B cell (primary cell): ENCODE results near the gene PRM1. TPM values are rescaled to one million over a fixed set of nuclear protein-coding genes. Genes with fewer than 3 reads are reported as not detected.

ENCODE experiments used
- ATAC-seq: fragments of 200-7000 bp; cut with Tn5 transposase; one replicate; pipeline ENCODE4 v1.10.0; 2021; ENCODE audit warnings: low read depth, mild to moderate bottlenecking, moderate number of reproducible peaks, moderate library complexity
- CTCF ChIA-PET: fragments of 350-600 bp; sonication (Branson Sonifier 250); formaldehyde crosslinking; loops from one replicate; lab custom pipeline; 2021; ENCODE audit warnings: antibody characterized with exemption, inconsistent platforms; lab: Charles Lee
- POLR2A ChIA-PET: fragments of 350-600 bp; sonication (Branson Sonifier 250); formaldehyde crosslinking; loops from one replicate; lab custom pipeline; 2021; ENCODE audit warnings: antibody characterized with exemption; lab: Charles Lee
- DNase-seq: peaks from one replicate; pipeline ENCODE4 v3.0.0; 2013
- H2AFZ ChIP-seq: 2 replicates; pipeline ENCODE4 v1.6.1; 2012; ENCODE audit warnings: mild to moderate bottlenecking, low read depth, low read length; ENCODE audit not compliant: insufficient read depth, poor library complexity, severe bottlenecking
- H3K27ac ChIP-seq, 2 donors: 1 replicate in 1 of 2; 2 replicates in 1 of 2; pipeline ENCODE4 v1.5.1; 2012 to 2013; ENCODE audit warnings: low read length in 2 of 2, mild to moderate bottlenecking in 2 of 2, moderate library complexity in 1 of 2
- H3K27me3 ChIP-seq, 4 experiments: fragments of 200-600 bp in 1 of 4; sonication (generic) in 1 of 4; replicated peaks in 1 of 4; 1 replicate in 2 of 4; 2 replicates in 2 of 4; pipeline versions ENCODE4 v1.6.1 to v1.7.0; 2013 to 2016; ENCODE audit warnings: low read length in 3 of 4, mild to moderate bottlenecking in 2 of 4, mixed read lengths in 1 of 4, moderate library complexity in 1 of 4; ENCODE audit not compliant: insufficient read depth in 4 of 4, control insufficient read depth in 3 of 4; ENCODE audit errors: control extremely low read depth in 1 of 4
- H3K36me3 ChIP-seq, 2 experiments: replicated peaks in 1 of 2; 1 replicate in 1 of 2; 2 replicates in 1 of 2; pipeline versions ENCODE4 v1.6.1 to v1.7.1; 2013; ENCODE audit warnings: low read length in 1 of 2; ENCODE audit not compliant: insufficient read depth in 2 of 2, control insufficient read depth in 1 of 2; ENCODE audit errors: control extremely low read depth in 1 of 2, extremely low read depth in 1 of 2
- H3K4me1 ChIP-seq, 2 donors: fragments of 200-600 bp in 1 of 2; sonication (generic) in 1 of 2; 1 replicate in 1 of 2; 2 replicates in 1 of 2; pipeline versions ENCODE4 v1.5.1 to v1.6.1; 2013 to 2017; ENCODE audit warnings: low read length in 2 of 2; ENCODE audit not compliant: control insufficient read depth in 2 of 2, insufficient read depth in 2 of 2
- H3K4me2 ChIP-seq: replicated peaks from 2 replicates; pipeline ENCODE3; 2012; ENCODE audit warnings: mild to moderate bottlenecking, low read depth, low read length; ENCODE audit not compliant: poor library complexity, severe bottlenecking
- H3K4me3 ChIP-seq, 5 experiments: fragments of 200-600 bp in 1 of 5; sonication (generic) in 1 of 5; 1 replicate in 3 of 5; 2 replicates in 2 of 5; pipeline versions ENCODE4 v1.5.1 to v1.7.0; 2011 to 2016; ENCODE audit warnings: low read length in 4 of 5, mild to moderate bottlenecking in 4 of 5, low read depth in 2 of 5, control low read depth in 1 of 5, moderate library complexity in 1 of 5; ENCODE audit not compliant: insufficient read depth in 1 of 5; ENCODE audit errors: control extremely low read depth in 1 of 5, extremely low read depth in 1 of 5
- H3K79me2 ChIP-seq: fragments of 200-600 bp; sonication (generic); one replicate; pipeline ENCODE4 v1.6.0; 2016; ENCODE audit warnings: low read length; ENCODE audit not compliant: control insufficient read depth, insufficient read depth
- H3K9ac ChIP-seq: fragments of 200-600 bp; sonication (generic); 2 replicates; pipeline ENCODE4 v1.6.1; 2017; ENCODE audit warnings: mild to moderate bottlenecking, low read length, moderate library complexity
- H3K9me3 ChIP-seq, 3 donors: one replicate each; pipeline versions ENCODE4 v1.6.1 to v1.7.1; 2013; ENCODE audit warnings: low read length in 2 of 3; ENCODE audit not compliant: control insufficient read depth in 2 of 3, insufficient read depth in 1 of 3; ENCODE audit errors: control extremely low read depth in 1 of 3
- H4K20me1 ChIP-seq: 2 replicates; pipeline ENCODE4 v1.6.0; 2012; ENCODE audit warnings: mild to moderate bottlenecking, low read length; ENCODE audit not compliant: insufficient read depth, control insufficient read depth, poor library complexity, severe bottlenecking
- H3K27ac Mint-ChIP-seq: one replicate; pipeline ENCODE4 v1.8.0; 2021; ENCODE audit warnings: mixed read lengths
- H3K27me3 Mint-ChIP-seq: one replicate; pipeline ENCODE4 v1.8.0; 2021; ENCODE audit warnings: mixed read lengths
- H3K4me1 Mint-ChIP-seq: one replicate; pipeline ENCODE4 v1.8.0; 2021; ENCODE audit warnings: mixed read lengths
- H3K4me3 Mint-ChIP-seq: one replicate; pipeline ENCODE4 v1.8.0; 2021; ENCODE audit warnings: mixed read lengths
- H3K9me3 Mint-ChIP-seq: one replicate; pipeline ENCODE4 v1.8.0; 2022; ENCODE audit warnings: mixed read lengths; ENCODE audit not compliant: insufficient read depth
- CTCF ChIP-seq: fragments of 200-600 bp; IDR thresholded peaks from one replicate; pipeline ENCODE4 v1.8.0; 2022; ENCODE audit warnings: antibody characterized with exemption, mild to moderate bottlenecking
- EZH2 ChIP-seq: IDR thresholded peaks from 2 replicates; pipeline ENCODE4 v1.6.1; 2012; ENCODE audit warnings: borderline replicate concordance, low read depth, mild to moderate bottlenecking, moderate library complexity, low read length; ENCODE audit not compliant: insufficient read depth, poor library complexity, severe bottlenecking
- WGBS: methylation state at CpG from one replicate; pipeline ENCODE4 v1.1.5; 2013; ENCODE audit warnings: missing lambda C conversion rate; ENCODE audit not compliant: insufficient coverage; 5-methylcytosine and 5-hydroxymethylcytosine counted together
- intact Hi-C: fragments of 100-400 bp; cut with micrococcal nuclease; formaldehyde crosslinking; loops from one replicate; pipeline ENCODE4 v1.10.0; 2022
- polyA plus RNA-seq: library from polyadenylated mRNA; depleted of rRNA; stranded (reverse); fragments of >200 nt; gene quantifications from 2 replicates; pipeline ENCODE4 v1.2.3, GENCODE V29; 2012
- total RNA-seq, 2 donors: library from RNA; stranded (reverse); fragments of 120-200 nt in 1 of 2; gene quantifications; 1 replicate in 1 of 2; 2 replicates in 1 of 2; pipeline versions ENCODE4 v1.2.3 to v1.2.4, GENCODE V29; 2013 to 2022

The PRM1 gene
- total and polyA plus RNA-seq, 2 donors (not counting 1 experiment from before 2014, with no cell fraction given): not detected

- H3K27me3 Mint-ChIP-seq: no peaks in the 10 kb centered on the region
- ATAC-seq: no peak
These were observed 29.3 kb downstream of the PRM1 start for GRCh38 chr16:11251525-11252481.

More at GRCh38 chr16:11251525-11252481, 29.3 kb downstream of the PRM1 start:
- DNase-seq: peak; percentile 60
- Histone ChIP-seq H3K4me3 (no peak overlapping the region), H3K36me3 (peaks cover 2 to 17% of the 10 kb centered on the region in 2 experiments), H4K20me1 (peaks cover 50% of the 10 kb centered on the region), H3K4me1 (peaks cover 29 to 35% of the 10 kb centered on the region in 2 donors), H3K27ac (no peak overlapping the region), H3K27me3 (no peaks in the 10 kb centered on the region), H3K4me2 (peak overlapping the region; percentile 98), H3K9me3 (no peaks in the 10 kb centered on the region), H3K9ac (no peak overlapping the region), H3K79me2 (peaks cover 20% of the 10 kb centered on the region), H2AFZ (no peak overlapping the region)
- 88% methylated on average over 6 of the region's 18 CpGs for WGBS
- TF ChIP-seq CTCF: no peak
- no peak for TF ChIP-seq EZH2
- ChIA-PET CTCF (interaction anchor here (0.6 to 10.3 kb wide), 14 partner anchors 27 to 302 kb away, joined by 3 to 223 read pairs (median 4); no protein-coding TSS in a partner anchor), POLR2A (interaction anchor here (0.5 to 2.6 kb wide), 17 partner anchors 28 to 553 kb away, joined by 3 to 15 read pairs (median 5); partner anchors contain the start of gene RMI2)
- intact Hi-C loops: loop anchor here (2.0 to 10.0 kb wide), 3 partner anchors 19 to 663 kb away; partner anchors contain the start of gene GSPT1
- Mint-ChIP-seq H3K9me3 (no peaks in the 10 kb centered on the region), H3K27ac (peak overlapping the region; percentile 83), H3K4me3 (peak overlapping the region; percentile 89), H3K4me1 (peaks cover 45% of the 10 kb centered on the region)
